HG03520 (cell line): Measurements from ENCODE around the gene USB1.

Experiments
- ATAC-seq: cut with Tn5 transposase; IDR thresholded peaks from one replicate; pipeline ENCODE4 v1.9.1; 2021; ENCODE audit warnings: mild to moderate bottlenecking, moderate library complexity; ENCODE audit not compliant: unreplicated experiment

The USB1 gene

GRCh38 chr16:58000706-58001676 lies at the start of gene USB1:
USB1 (plus strand) TSS chr16:58001407; CDS start chr16:58001484, 77 bp downstream.
- peak; percentile 70 for ATAC-seq

GRCh38 chr16:57952909-57953308 lies 48.3 kb upstream of the USB1 start:
- no peak for ATAC-seq

GRCh38 chr16:57953857-57954256 lies 47.4 kb upstream of the USB1 start:
- no peak for ATAC-seq

- ATAC-seq, result no peak
Observed at GRCh38 chr16:57955572-57956188, 45.5 kb upstream of the USB1 start.

- no peak for ATAC-seq
Observed at GRCh38 chr16:57956270-57956808, 44.9 kb upstream of the USB1 start.

- ATAC-seq, result no peak
Observed at GRCh38 chr16:57956924-57957672, 44.1 kb upstream of the USB1 start.

- no peak for ATAC-seq
Observed at GRCh38 chr16:57957673-57958392, 43.4 kb upstream of the USB1 start.

GRCh38 chr16:57958544-57958943 lies 42.7 kb upstream of the USB1 start:
- ATAC-seq, result no peak

GRCh38 chr16:57959121-57959520 lies 42.1 kb upstream of the USB1 start:
- ATAC-seq, result no peak

- no peak for ATAC-seq
Observed at GRCh38 chr16:57959804-57960203, 41.4 kb upstream of the USB1 start.

- ATAC-seq, result no peak
Observed at GRCh38 chr16:57960310-57960709, 40.9 kb upstream of the USB1 start.

- no peak for ATAC-seq
Observed at GRCh38 chr16:57960826-57961472, 40.3 kb upstream of the USB1 start.

- ATAC-seq, result no peak
Observed at GRCh38 chr16:57961538-57961937, 39.7 kb upstream of the USB1 start.

GRCh38 chr16:57962046-57962445 lies 39.2 kb upstream of the USB1 start:
- no peak for ATAC-seq

- ATAC-seq, result no peak
Observed at GRCh38 chr16:57962756-57963155, 38.5 kb upstream of the USB1 start.

GRCh38 chr16:57964157-57964700 lies 37.0 kb upstream of the USB1 start:
- ATAC-seq, result no peak

- no peak for ATAC-seq
Observed at GRCh38 chr16:57966204-57966771, 34.9 kb upstream of the USB1 start.

GRCh38 chr16:57966986-57967385 lies 34.2 kb upstream of the USB1 start:
- no peak for ATAC-seq

- ATAC-seq, result no peak
Observed at GRCh38 chr16:57967916-57968315, 33.3 kb upstream of the USB1 start.
